Neural cell (in vitro differentiated cells): ENCODE results near the gene BHLHA15. TPM values are rescaled to one million over a fixed set of nuclear protein-coding genes. Genes with fewer than 3 reads are reported as not detected.

Experiments used
- H2AFZ ChIP-seq: fragments of 200-600, 300-800 bp; sonication (generic), shearing (Covaris generic); 2 replicates; pipeline ENCODE4 v1.6.0; 2014; ENCODE audit warnings: low read depth, mild to moderate bottlenecking, antibody characterized with exemption, low read length, moderate library complexity
- H3F3A ChIP-seq: fragments of 200-600 bp; shearing (Covaris generic); 2 replicates; pipeline ENCODE4 v1.6.1; 2016; ENCODE audit warnings: mild to moderate bottlenecking, moderate library complexity, mixed read lengths, antibody characterized with exemption, low read length; ENCODE audit not compliant: insufficient read depth, poor library complexity, severe bottlenecking
- H3K27ac ChIP-seq: fragments of 200-600, 300-800 bp; sonication (generic), shearing (Covaris generic); 2 replicates; pipeline ENCODE4 v1.5.1; 2014; ENCODE audit warnings: mild to moderate bottlenecking, low read length, moderate library complexity
- H3K27me3 ChIP-seq: fragments of 300-800, 200-600 bp; sonication (generic), shearing (Covaris generic); 2 replicates; pipeline ENCODE4 v1.6.0; 2014; ENCODE audit warnings: mild to moderate bottlenecking, low read depth, low read length, moderate library complexity; ENCODE audit not compliant: insufficient read depth
- H3K36me3 ChIP-seq: fragments of 300-800, 200-600 bp; sonication (generic), shearing (Covaris generic); 2 replicates; pipeline ENCODE4 v1.5.1; 2014; ENCODE audit warnings: mild to moderate bottlenecking, antibody characterized with exemption, low read length, moderate library complexity; ENCODE audit not compliant: insufficient read depth
- H3K4me2 ChIP-seq: fragments of 300-800, 200-600 bp; sonication (generic), shearing (Covaris generic); 2 replicates; pipeline ENCODE4 v1.6.0; 2014; ENCODE audit warnings: mild to moderate bottlenecking, low read length
- H3K4me3 ChIP-seq: fragments of 300-800, 200-600 bp; sonication (generic), shearing (Covaris generic); 2 replicates; pipeline ENCODE4 v1.5.1; 2014; ENCODE audit warnings: mild to moderate bottlenecking, low read length, moderate library complexity
- H3K79me2 ChIP-seq: fragments of 200-600 bp; shearing (Covaris generic); replicated peaks from 2 replicates; pipeline ENCODE4 v1.6.0; 2014; ENCODE audit warnings: mild to moderate bottlenecking, low read length, moderate library complexity; ENCODE audit not compliant: insufficient read depth
- H3K9ac ChIP-seq: fragments of 300-800, 200-600 bp; sonication (generic), shearing (Covaris generic); 2 replicates; pipeline ENCODE4 v1.6.1; 2016; ENCODE audit warnings: mild to moderate bottlenecking, low read length, mixed read lengths
- H3K9me2 ChIP-seq: fragments of 200-600 bp; shearing (Covaris generic); 2 replicates; pipeline ENCODE4 v1.6.1; 2016; ENCODE audit warnings: mild to moderate bottlenecking, low read length, mixed read lengths; ENCODE audit not compliant: insufficient read depth
- H3K9me3 ChIP-seq: fragments of 200-600, 300-800 bp; sonication (generic), shearing (Covaris generic); 2 replicates; pipeline ENCODE4 v1.6.1; 2016; ENCODE audit warnings: mild to moderate bottlenecking, mixed run types, low read length, moderate library complexity, mixed read lengths
- H4K20me1 ChIP-seq: fragments of 200-600 bp; shearing (Covaris generic); 2 replicates; pipeline ENCODE4 v1.6.1; 2016; ENCODE audit warnings: mild to moderate bottlenecking, mixed run types; ENCODE audit not compliant: insufficient read depth
- CTCF ChIP-seq: fragments of 450-650 bp; IDR thresholded peaks from 2 replicates; pipeline ENCODE4 v1.5.1; 2014; ENCODE audit warnings: antibody characterized with exemption, mild to moderate bottlenecking, moderate library complexity; ENCODE audit not compliant: poor library complexity, severe bottlenecking
- EP300 ChIP-seq: fragments of 450-650 bp; conservative IDR thresholded peaks from 2 replicates; pipeline ENCODE4 v1.6.1; 2014; ENCODE audit warnings: antibody characterized with exemption, mild to moderate bottlenecking, moderate library complexity; ENCODE audit not compliant: poor library complexity, severe bottlenecking
- EZH2 ChIP-seq: fragments of 200-600, 300-800 bp; shearing (Covaris generic), sonication (generic); IDR thresholded peaks from 2 replicates; pipeline ENCODE4 v1.6.1; 2014; ENCODE audit warnings: antibody characterized with exemption, low read length, borderline replicate concordance, mild to moderate bottlenecking; ENCODE audit not compliant: insufficient read depth, poor library complexity, severe bottlenecking
- MXI1 ChIP-seq: fragments of 450-650 bp; conservative IDR thresholded peaks from 2 replicates; pipeline ENCODE4 v1.6.1; 2014; ENCODE audit warnings: antibody characterized with exemption, mild to moderate bottlenecking; ENCODE audit not compliant: poor library complexity, severe bottlenecking
- POLR2AphosphoS5 ChIP-seq: IDR thresholded peaks from 2 replicates; pipeline ENCODE4 v1.6.1; 2012
- RAD21 ChIP-seq: fragments of 450-650 bp; conservative IDR thresholded peaks from 2 replicates; pipeline ENCODE4 v1.6.1; 2014; ENCODE audit warnings: antibody characterized with exemption, mild to moderate bottlenecking, moderate library complexity
- SMC3 ChIP-seq: fragments of 450-650 bp; conservative IDR thresholded peaks from 2 replicates; pipeline ENCODE4 v1.6.1; 2014; ENCODE audit warnings: antibody characterized with exemption, mild to moderate bottlenecking, moderate library complexity; ENCODE audit not compliant: poor library complexity
- TAF1 ChIP-seq: IDR thresholded peaks from 2 replicates; pipeline ENCODE4 v1.6.1; 2012; ENCODE audit warnings: low read depth
- polyA plus RNA-seq: library from polyadenylated mRNA; depleted of rRNA; stranded (reverse); fragments of >200 nt; gene quantifications from 2 replicates; pipeline ENCODE4 v1.2.3, GENCODE V29; 2014
- TF ChIP-seq, protein P1 (sequence below): IDR thresholded peaks from 2 replicates; pipeline ENCODE4 v1.6.1; 2012; ENCODE audit warnings: borderline replicate concordance

The BHLHA15 gene
- polyA plus RNA-seq, 1 donor from 2014 or later, result not detected

- H2AFZ ChIP-seq, result no peak overlapping the region
- H3K27me3 ChIP-seq, result no peaks in the 10 kb centered on the region
- no peak overlapping the region for H3K9ac ChIP-seq
- TF ChIP-seq CTCF, result no peak
- no peaks in the 10 kb centered on the region for H3K9me2 ChIP-seq
- H3K4me2 ChIP-seq, result no peak overlapping the region
- no peaks in the 10 kb centered on the region for H4K20me1 ChIP-seq
- no peak overlapping the region for H3K4me3 ChIP-seq
- H3K36me3 ChIP-seq, result no peaks in the 10 kb centered on the region
- no peaks in the 10 kb centered on the region for H3K9me3 ChIP-seq
- H3K79me2 ChIP-seq, result no peaks in the 10 kb centered on the region
- no peaks in the 10 kb centered on the region for H3F3A ChIP-seq
- no peak overlapping the region for H3K27ac ChIP-seq
These were observed 12.2 kb downstream of the BHLHA15 start for GRCh38 chr7:98223351-98223897.

- Histone ChIP-seq H3K9ac (no peak overlapping the region), H4K20me1 (no peaks in the 10 kb centered on the region), H2AFZ (no peak overlapping the region), H3K36me3 (no peaks in the 10 kb centered on the region), H3K9me3 (no peaks in the 10 kb centered on the region), H3K27me3 (no peaks in the 10 kb centered on the region), H3K79me2 (no peaks in the 10 kb centered on the region), H3K4me2 (no peak overlapping the region), H3K27ac (no peak overlapping the region), H3K4me3 (no peak overlapping the region), H3K9me2 (no peaks in the 10 kb centered on the region), H3F3A (no peaks in the 10 kb centered on the region)
- TF ChIP-seq, protein P1, sequence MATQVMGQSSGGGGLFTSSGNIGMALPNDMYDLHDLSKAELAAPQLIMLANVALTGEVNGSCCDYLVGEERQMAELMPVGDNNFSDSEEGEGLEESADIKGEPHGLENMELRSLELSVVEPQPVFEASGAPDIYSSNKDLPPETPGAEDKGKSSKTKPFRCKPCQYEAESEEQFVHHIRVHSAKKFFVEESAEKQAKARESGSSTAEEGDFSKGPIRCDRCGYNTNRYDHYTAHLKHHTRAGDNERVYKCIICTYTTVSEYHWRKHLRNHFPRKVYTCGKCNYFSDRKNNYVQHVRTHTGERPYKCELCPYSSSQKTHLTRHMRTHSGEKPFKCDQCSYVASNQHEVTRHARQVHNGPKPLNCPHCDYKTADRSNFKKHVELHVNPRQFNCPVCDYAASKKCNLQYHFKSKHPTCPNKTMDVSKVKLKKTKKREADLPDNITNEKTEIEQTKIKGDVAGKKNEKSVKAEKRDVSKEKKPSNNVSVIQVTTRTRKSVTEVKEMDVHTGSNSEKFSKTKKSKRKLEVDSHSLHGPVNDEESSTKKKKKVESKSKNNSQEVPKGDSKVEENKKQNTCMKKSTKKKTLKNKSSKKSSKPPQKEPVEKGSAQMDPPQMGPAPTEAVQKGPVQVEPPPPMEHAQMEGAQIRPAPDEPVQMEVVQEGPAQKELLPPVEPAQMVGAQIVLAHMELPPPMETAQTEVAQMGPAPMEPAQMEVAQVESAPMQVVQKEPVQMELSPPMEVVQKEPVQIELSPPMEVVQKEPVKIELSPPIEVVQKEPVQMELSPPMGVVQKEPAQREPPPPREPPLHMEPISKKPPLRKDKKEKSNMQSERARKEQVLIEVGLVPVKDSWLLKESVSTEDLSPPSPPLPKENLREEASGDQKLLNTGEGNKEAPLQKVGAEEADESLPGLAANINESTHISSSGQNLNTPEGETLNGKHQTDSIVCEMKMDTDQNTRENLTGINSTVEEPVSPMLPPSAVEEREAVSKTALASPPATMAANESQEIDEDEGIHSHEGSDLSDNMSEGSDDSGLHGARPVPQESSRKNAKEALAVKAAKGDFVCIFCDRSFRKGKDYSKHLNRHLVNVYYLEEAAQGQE, result no peak
- no peak for TF ChIP-seq EP300
- no peak for TF ChIP-seq RAD21
- no peak for TF ChIP-seq EZH2
- TF ChIP-seq CTCF, result no peak
- no peak for TF ChIP-seq POLR2AphosphoS5
- TF ChIP-seq TAF1, result no peak
- TF ChIP-seq SMC3, result no peak
- no peak for TF ChIP-seq MXI1
These were observed 12.9 kb downstream of the BHLHA15 start for GRCh38 chr7:98223898-98224700.
